IMR-90 (cell line): ENCODE measurements around the gene EMILIN2. TPM values are rescaled to one million over a fixed set of nuclear protein-coding genes. Genes with fewer than 3 reads are reported as not detected.

Experiments used
- ATAC-seq: fragments of 200-7000 bp; cut with Tn5 transposase; 2 replicates; pipeline ENCODE4 v1.9.1; 2020; ENCODE audit warnings: low read depth, mild to moderate bottlenecking, moderate library complexity
- BruUV-seq: library from RNA; stranded (reverse); fragments of 400-500 nt; replicated peaks from 2 replicates; lab custom pipeline; 2021; lab: Mats Ljungman, UMichigan
- CTCF ChIA-PET: fragments of 300-600 bp; formaldehyde crosslinking; extraction: SDS; loops from one replicate; lab custom pipeline; 2021; ENCODE audit warnings: antibody characterized with exemption; lab: Yijun Ruan, JAX
- POLR2A ChIA-PET: fragments of 300-600 bp; sonication (Branson Sonifier 250); formaldehyde crosslinking; loops from one replicate; lab custom pipeline; 2022; ENCODE audit warnings: antibody characterized with exemption; ENCODE audit not compliant: unreplicated experiment; lab: Charles Lee
- DNase-seq: peaks from one replicate; pipeline ENCODE4 v3.0.0; 2013
- H2AFZ ChIP-seq: replicated peaks from 2 replicates; pipeline ENCODE3; 2013; ENCODE audit warnings: low read length, mild to moderate bottlenecking; ENCODE audit not compliant: poor library complexity
- H2AK5ac ChIP-seq: 2 replicates; pipeline ENCODE4 v1.6.1; 2013; ENCODE audit warnings: low read depth, low read length, inconsistent platforms
- H2AK9ac ChIP-seq: replicated peaks from 2 replicates; pipeline ENCODE3; 2013; ENCODE audit warnings: mild to moderate bottlenecking, low read depth, low read length, moderate library complexity; ENCODE audit not compliant: poor library complexity
- H2BK120ac ChIP-seq: 2 replicates; pipeline ENCODE4 v1.6.1; 2013; ENCODE audit warnings: low read depth, low read length, inconsistent platforms
- H2BK15ac ChIP-seq: 3 replicates; pipeline ENCODE4 v1.6.1; 2013; ENCODE audit warnings: low read depth, low read length, inconsistent platforms
- H2BK20ac ChIP-seq: 2 replicates; pipeline ENCODE4 v1.6.1; 2013; ENCODE audit warnings: low read depth, mild to moderate bottlenecking, inconsistent platforms, low read length, moderate library complexity
- H2BK5ac ChIP-seq: 2 replicates; pipeline ENCODE4 v1.6.1; 2013; ENCODE audit warnings: mild to moderate bottlenecking, low read depth, low read length, inconsistent platforms; ENCODE audit not compliant: poor library complexity, severe bottlenecking
- H3K14ac ChIP-seq: replicated peaks from 2 replicates; pipeline ENCODE4 v1.6.1; 2013; ENCODE audit warnings: low read depth, low read length, inconsistent platforms
- H3K18ac ChIP-seq: 2 replicates; pipeline ENCODE4 v1.6.1; 2013; ENCODE audit warnings: low read depth, low read length, control low read depth
- H3K23ac ChIP-seq: 2 replicates; pipeline ENCODE4 v1.6.1; 2013; ENCODE audit warnings: low read depth, low read length, inconsistent platforms
- H3K27ac ChIP-seq: 2 replicates; pipeline ENCODE4 v1.5.1; 2013; ENCODE audit warnings: mild to moderate bottlenecking, control low read depth, low read length; ENCODE audit not compliant: insufficient read depth
- H3K27me3 ChIP-seq: 2 replicates; pipeline ENCODE4 v1.6.1; 2013; ENCODE audit warnings: low read length; ENCODE audit not compliant: control insufficient read depth, insufficient read depth
- H3K36me3 ChIP-seq: 2 replicates; pipeline ENCODE4 v1.6.1; 2013; ENCODE audit warnings: low read length, mixed read lengths; ENCODE audit not compliant: control insufficient read depth, insufficient read depth
- H3K4ac ChIP-seq: 2 replicates; pipeline ENCODE4 v1.6.1; 2013; ENCODE audit warnings: low read depth, low read length, inconsistent platforms
- H3K4me1 ChIP-seq: 2 replicates; pipeline ENCODE4 v1.6.1; 2013; ENCODE audit warnings: low read length, mixed read lengths; ENCODE audit not compliant: control insufficient read depth, insufficient read depth
- H3K4me2 ChIP-seq: 2 replicates; pipeline ENCODE4 v1.6.1; 2013; ENCODE audit warnings: low read depth, mild to moderate bottlenecking, control low read depth, low read length, moderate library complexity
- H3K4me3 ChIP-seq: 2 replicates; pipeline ENCODE4 v1.5.1; 2013; ENCODE audit warnings: low read depth, mild to moderate bottlenecking, control low read depth, low read length, moderate library complexity; ENCODE audit not compliant: insufficient read depth
- H3K56ac ChIP-seq: 2 replicates; pipeline ENCODE4 v1.6.1; 2013; ENCODE audit warnings: low read length, inconsistent platforms; ENCODE audit not compliant: insufficient read depth; ENCODE audit errors: extremely low read depth
- H3K79me1 ChIP-seq, 2 experiments: 2 replicates each; pipeline ENCODE4 v1.6.1; 2013; ENCODE audit warnings: low read length in 2 of 2, inconsistent platforms in 1 of 2, low read depth in 1 of 2
- H3K9ac ChIP-seq: 2 replicates; pipeline ENCODE4 v1.6.1; 2013; ENCODE audit warnings: low read depth, low read length, control low read depth
- H3K9me1 ChIP-seq: 2 replicates; pipeline ENCODE4 v1.6.1; 2013; ENCODE audit warnings: low read length, inconsistent platforms; ENCODE audit not compliant: insufficient read depth
- H3K9me3 ChIP-seq: 2 replicates; pipeline ENCODE4 v1.6.1; 2013; ENCODE audit warnings: low read length; ENCODE audit not compliant: control insufficient read depth, insufficient read depth
- H4K20me1 ChIP-seq: 2 replicates; pipeline ENCODE4 v1.6.1; 2013; ENCODE audit warnings: low read length, inconsistent platforms; ENCODE audit not compliant: insufficient read depth
- H4K5ac ChIP-seq: 2 replicates; pipeline ENCODE4 v1.6.1; 2013; ENCODE audit warnings: mild to moderate bottlenecking, low read depth, low read length, control low read depth
- H4K8ac ChIP-seq, 2 experiments: 2 replicates each; pipeline ENCODE4 v1.6.1; 2013; ENCODE audit warnings: low read depth in 2 of 2, low read length in 2 of 2, control low read depth in 1 of 2, inconsistent platforms in 1 of 2
- H4K91ac ChIP-seq: 2 replicates; pipeline ENCODE4 v1.6.1; 2013; ENCODE audit warnings: low read depth, low read length, inconsistent platforms; ENCODE audit not compliant: insufficient read depth
- CEBPB ChIP-seq: IDR thresholded peaks from 2 replicates; pipeline ENCODE4 v1.6.1; 2012; ENCODE audit warnings: low read depth, low read length, improper control_type of control experiment
- CHD1 ChIP-seq: IDR thresholded peaks from 2 replicates; pipeline ENCODE4 v1.6.1; 2012; ENCODE audit warnings: low read depth, low read length, improper control_type of control experiment
- FOS ChIP-seq: fragments of 150-350 bp; IDR thresholded peaks from 2 replicates; pipeline ENCODE4 v1.6.1; 2016; ENCODE audit warnings: low read depth, low read length
- MAFK ChIP-seq: IDR thresholded peaks from 2 replicates; pipeline ENCODE4 v1.6.1; 2012; ENCODE audit warnings: low read depth, low read length, improper control_type of control experiment
- MAZ ChIP-seq: IDR thresholded peaks from 2 replicates; pipeline ENCODE4 v1.6.1; 2012; ENCODE audit warnings: low read depth, mild to moderate bottlenecking, low read length, improper control_type of control experiment, moderate library complexity, borderline replicate concordance
- MXI1 ChIP-seq: IDR thresholded peaks from 2 replicates; pipeline ENCODE4 v1.6.1; 2012; ENCODE audit warnings: low read depth, mild to moderate bottlenecking, low read length, moderate library complexity, borderline replicate concordance
- NFE2L2 ChIP-seq: fragments of 150-350 bp; IDR thresholded peaks from 2 replicates; pipeline ENCODE4 v1.6.1; 2016; ENCODE audit warnings: low read depth, mild to moderate bottlenecking, low read length
- RCOR1 ChIP-seq: IDR thresholded peaks from 2 replicates; pipeline ENCODE4 v1.6.1; 2012; ENCODE audit warnings: mild to moderate bottlenecking, low read length, improper control_type of control experiment; ENCODE audit not compliant: insufficient replicate concordance
- RFX5 ChIP-seq: IDR thresholded peaks from 2 replicates; pipeline ENCODE4 v1.8.0; 2012; ENCODE audit warnings: low read depth, mild to moderate bottlenecking, low read length, moderate library complexity
- SMC3 ChIP-seq: fragments of 150-350 bp; IDR thresholded peaks from 2 replicates; pipeline ENCODE4 v1.6.1; 2016; ENCODE audit warnings: low read depth, mild to moderate bottlenecking, antibody characterized with exemption, low read length, moderate library complexity
- WGBS, 2 experiments: methylation state at CpG; one replicate each; pipeline versions ENCODE4 v1.1.5 to v1.1.7; 2013; ENCODE audit warnings: missing lambda C conversion rate in 2 of 2; ENCODE audit not compliant: insufficient read length in 1 of 2; ENCODE audit errors: extremely low coverage in 2 of 2; 5-methylcytosine and 5-hydroxymethylcytosine counted together
- dilution Hi-C: fragments of 300-500 bp; cut with HindIII; formaldehyde crosslinking; loops from one replicate; pipeline ENCODE4 v1.14.3; 2018; ENCODE audit warnings: low sequenced_read_pairs; ENCODE audit not compliant: unreplicated experiment
- in situ Hi-C: fragments of 300-500 bp; cut with MboI; formaldehyde crosslinking; loops from 3 replicates; pipeline ENCODE4 v1.14.3; 2019; ENCODE audit warnings: low sequenced_read_pairs, inconsistent platforms, mixed read lengths
- intact Hi-C: fragments of 100-400 bp; cut with micrococcal nuclease; formaldehyde crosslinking; loops from 2 replicates; pipeline ENCODE4 v1.10.0; 2022
- polyA plus RNA-seq, 3 experiments: library from polyadenylated mRNA; depleted of rRNA; stranded (reverse); fragments of >200 nt; gene quantifications; 2 replicates each; pipeline ENCODE4 v1.2.3, GENCODE V29; 2012; ENCODE audit warnings: low replicate concordance in 1 of 3
- total RNA-seq: library from RNA; depleted of rRNA; stranded (reverse); fragments of >200 nt; gene quantifications from 2 replicates; pipeline ENCODE4 v1.2.3, GENCODE V29; 2012
- TF ChIP-seq, protein P1 (sequence below): fragments of 150-350 bp; IDR thresholded peaks from 2 replicates; pipeline ENCODE4 v1.6.1; 2017; ENCODE audit warnings: mild to moderate bottlenecking, antibody characterized with exemption, low read length, low read depth
- TF ChIP-seq, protein P2 (sequence below): fragments of 150-350 bp; IDR thresholded peaks from 2 replicates; pipeline ENCODE4 v1.6.1; 2016; ENCODE audit warnings: low read depth, mild to moderate bottlenecking, low read length, moderate library complexity, borderline replicate concordance
- TF ChIP-seq, protein P3 (sequence below): conservative IDR thresholded peaks from 2 replicates; pipeline ENCODE4 v1.5.1; 2012; ENCODE audit warnings: mild to moderate bottlenecking, low read depth, low read length, improper control_type of control experiment

EMILIN2 gene
- total and polyA plus RNA-seq, 2 of the 4 experiments (the other 2 are of a cell fraction) = under 0.01 to 0.14 TPM

DNA sequence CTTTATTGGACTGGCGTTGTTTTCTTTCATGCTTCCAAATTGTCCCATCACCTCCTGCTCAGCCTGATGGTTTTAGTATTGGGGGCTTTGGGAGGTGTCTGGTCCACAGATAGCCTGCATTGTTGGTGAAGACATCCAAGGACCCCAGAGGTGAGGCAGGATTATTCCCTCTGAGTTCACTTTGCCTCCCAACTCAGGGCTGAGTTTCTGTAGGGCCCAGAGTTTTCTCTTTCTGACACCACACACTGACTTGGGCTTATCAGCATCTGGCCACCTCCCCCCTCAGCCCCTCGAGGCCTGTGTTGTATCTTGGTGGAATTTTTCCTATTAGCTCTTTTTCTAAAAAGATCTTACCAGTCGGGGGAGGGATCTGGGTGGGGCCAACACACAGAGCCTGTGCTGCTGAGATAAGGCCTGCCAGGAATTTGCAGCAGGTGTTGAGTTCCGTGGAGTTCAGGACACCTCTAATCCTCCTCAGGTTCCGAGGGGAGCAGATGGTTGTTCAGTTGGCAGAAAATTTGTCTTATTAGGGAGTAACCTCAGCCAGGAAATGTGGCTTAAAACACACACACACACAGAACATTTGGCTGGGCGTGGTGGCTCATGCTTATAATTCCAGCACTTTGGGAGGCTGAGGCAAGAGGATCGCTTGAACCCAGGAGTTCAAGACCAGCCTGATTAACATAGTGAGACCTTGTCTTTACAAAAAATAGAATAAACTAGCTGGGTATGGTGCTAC is 7.3 kb downstream of the EMILIN2 start:
- TF ChIP-seq MAZ (no peak), CEBPB (no peak), MAFK (no peak), SMC3 (no peak), MXI1 (no peak), NFE2L2 (no peak), FOS (no peak), RFX5 (no peak), RCOR1 (no peak), CHD1 (no peak)
- TF ChIP-seq, protein P1, sequence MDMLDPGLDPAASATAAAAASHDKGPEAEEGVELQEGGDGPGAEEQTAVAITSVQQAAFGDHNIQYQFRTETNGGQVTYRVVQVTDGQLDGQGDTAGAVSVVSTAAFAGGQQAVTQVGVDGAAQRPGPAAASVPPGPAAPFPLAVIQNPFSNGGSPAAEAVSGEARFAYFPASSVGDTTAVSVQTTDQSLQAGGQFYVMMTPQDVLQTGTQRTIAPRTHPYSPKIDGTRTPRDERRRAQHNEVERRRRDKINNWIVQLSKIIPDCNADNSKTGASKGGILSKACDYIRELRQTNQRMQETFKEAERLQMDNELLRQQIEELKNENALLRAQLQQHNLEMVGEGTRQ = no peak
- TF ChIP-seq, protein P2, sequence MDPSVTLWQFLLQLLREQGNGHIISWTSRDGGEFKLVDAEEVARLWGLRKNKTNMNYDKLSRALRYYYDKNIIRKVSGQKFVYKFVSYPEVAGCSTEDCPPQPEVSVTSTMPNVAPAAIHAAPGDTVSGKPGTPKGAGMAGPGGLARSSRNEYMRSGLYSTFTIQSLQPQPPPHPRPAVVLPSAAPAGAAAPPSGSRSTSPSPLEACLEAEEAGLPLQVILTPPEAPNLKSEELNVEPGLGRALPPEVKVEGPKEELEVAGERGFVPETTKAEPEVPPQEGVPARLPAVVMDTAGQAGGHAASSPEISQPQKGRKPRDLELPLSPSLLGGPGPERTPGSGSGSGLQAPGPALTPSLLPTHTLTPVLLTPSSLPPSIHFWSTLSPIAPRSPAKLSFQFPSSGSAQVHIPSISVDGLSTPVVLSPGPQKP = no peak
- TF ChIP-seq, protein P3, sequence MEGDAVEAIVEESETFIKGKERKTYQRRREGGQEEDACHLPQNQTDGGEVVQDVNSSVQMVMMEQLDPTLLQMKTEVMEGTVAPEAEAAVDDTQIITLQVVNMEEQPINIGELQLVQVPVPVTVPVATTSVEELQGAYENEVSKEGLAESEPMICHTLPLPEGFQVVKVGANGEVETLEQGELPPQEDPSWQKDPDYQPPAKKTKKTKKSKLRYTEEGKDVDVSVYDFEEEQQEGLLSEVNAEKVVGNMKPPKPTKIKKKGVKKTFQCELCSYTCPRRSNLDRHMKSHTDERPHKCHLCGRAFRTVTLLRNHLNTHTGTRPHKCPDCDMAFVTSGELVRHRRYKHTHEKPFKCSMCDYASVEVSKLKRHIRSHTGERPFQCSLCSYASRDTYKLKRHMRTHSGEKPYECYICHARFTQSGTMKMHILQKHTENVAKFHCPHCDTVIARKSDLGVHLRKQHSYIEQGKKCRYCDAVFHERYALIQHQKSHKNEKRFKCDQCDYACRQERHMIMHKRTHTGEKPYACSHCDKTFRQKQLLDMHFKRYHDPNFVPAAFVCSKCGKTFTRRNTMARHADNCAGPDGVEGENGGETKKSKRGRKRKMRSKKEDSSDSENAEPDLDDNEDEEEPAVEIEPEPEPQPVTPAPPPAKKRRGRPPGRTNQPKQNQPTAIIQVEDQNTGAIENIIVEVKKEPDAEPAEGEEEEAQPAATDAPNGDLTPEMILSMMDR = no peak
- Histone ChIP-seq H3K14ac (no peak overlapping the region), H3K9me3 (no peaks in the 10 kb centered on the region), H3K27me3 (peaks cover 23% of the 10 kb centered on the region), H3K9me1 (0 out of 2 replicates have a peak, but pooled peaks cover 5% of the 10 kb centered on the region), H3K18ac (no peak overlapping the region), H2BK15ac (no peak overlapping the region), H2BK20ac (no peak overlapping the region), H2AK5ac (no peak overlapping the region), H3K79me1 (no peaks in the 10 kb centered on the region), H2AK9ac (no peak overlapping the region), H3K4me2 (no peak overlapping the region), H4K8ac (no peak overlapping the region), H3K4ac (no peak overlapping the region), H3K23ac (no peak overlapping the region), H4K5ac (no peak overlapping the region), H4K20me1 (no peaks in the 10 kb centered on the region), H3K4me3 (no peak overlapping the region), H3K56ac (no peak overlapping the region), H3K4me1 (no peaks in the 10 kb centered on the region; the same call in 1 of the 2 replicates), H4K91ac (no peak overlapping the region), H3K36me3 (no peaks in the 10 kb centered on the region), H2BK5ac (no peak overlapping the region), H2AFZ (no peak overlapping the region), H3K27ac (no peak overlapping the region), H3K9ac (no peak overlapping the region), H2BK120ac (no peak overlapping the region)
- BruUV-seq = no TSS peak
- ATAC-seq (no peak), DNase-seq (no peak)
- CTCF ChIA-PET = no interaction called here
- in situ Hi-C loops (no loop called here), dilution Hi-C loops (no loop called here), intact Hi-C loops (no loop called here)
- WGBS, 2 experiments = no CpG with 5 or more reads among the region's 7 CpGs
- POLR2A ChIA-PET = no interaction called here
